HG03558 (cell line): ENCODE results near the gene ERCC1.

Experiments used
- ATAC-seq: cut with Tn5 transposase; IDR thresholded peaks from one replicate; pipeline ENCODE4 v1.9.1; 2021; ENCODE audit warnings: moderate number of reproducible peaks; ENCODE audit not compliant: unreplicated experiment; ENCODE audit errors: extremely low read depth

Gene ERCC1

GRCh38 chr19:45456500-45456815 lies 32.7 kb upstream of the ERCC1 start:
- no peak for ATAC-seq

- no peak for ATAC-seq
Observed at GRCh38 chr19:45455707-45456499, 32.2 kb upstream of the ERCC1 start.

- no peak for ATAC-seq
Observed at GRCh38 chr19:45451850-45452387, 28.2 kb upstream of the ERCC1 start.

GRCh38 chr19:45451131-45451849 lies 27.6 kb upstream of the ERCC1 start:
- ATAC-seq = no peak

- ATAC-seq = no peak
Observed at GRCh38 chr19:45450012-45450333, 26.3 kb upstream of the ERCC1 start.

GRCh38 chr19:45448887-45449299 lies 25.2 kb upstream of the ERCC1 start:
- ATAC-seq = no peak

- no peak for ATAC-seq
Observed at GRCh38 chr19:45448425-45448756, 24.7 kb upstream of the ERCC1 start.

- ATAC-seq = no peak
Observed at GRCh38 chr19:45446944-45447343, 23.2 kb upstream of the ERCC1 start.

GRCh38 chr19:45446295-45446694 lies 22.6 kb upstream of the ERCC1 start:
- ATAC-seq = no peak

- ATAC-seq = no peak
Observed at GRCh38 chr19:45445139-45445538, 21.4 kb upstream of the ERCC1 start.

- ATAC-seq = no peak
Observed at GRCh38 chr19:45444318-45445041, 20.8 kb upstream of the ERCC1 start.

- ATAC-seq = no peak
Observed at GRCh38 chr19:45443462-45444317, 20.0 kb upstream of the ERCC1 start.

- ATAC-seq = no peak
Observed at GRCh38 chr19:45442778-45443461, 19.2 kb upstream of the ERCC1 start.

GRCh38 chr19:45442408-45442777 lies 18.7 kb upstream of the ERCC1 start:
- no peak for ATAC-seq

GRCh38 chr19:45440873-45441654 lies 17.3 kb upstream of the ERCC1 start:
- ATAC-seq = no peak

GRCh38 chr19:45440259-45440638 lies 16.5 kb upstream of the ERCC1 start:
- no peak for ATAC-seq

- ATAC-seq = no peak
Observed at GRCh38 chr19:45439569-45440258, 16.0 kb upstream of the ERCC1 start.

GRCh38 chr19:45439190-45439568 lies 15.5 kb upstream of the ERCC1 start:
- ATAC-seq = no peak

- ATAC-seq = no peak
Observed at GRCh38 chr19:45437328-45437727, 13.6 kb upstream of the ERCC1 start.
